Thoracic aorta (tissue), 2 donors: ENCODE data around the gene IRGQ. TPM values are rescaled to one million over a fixed set of nuclear protein-coding genes. Genes with fewer than 3 reads are reported as not detected.

Experiments used
- ATAC-seq: fragments of 150-250 bp; one replicate; pipeline ENCODE4 v1.8.0; 2017; ENCODE audit warnings: low read depth; ENCODE audit not compliant: insufficient number of reproducible peaks, low FRiP score
- DNase-seq: peaks from one replicate; pipeline ENCODE4 v3.0.0-alpha.2; 2020; ENCODE audit warnings: low spot score
- H3K27ac ChIP-seq, 2 donors: fragments of 200-600 bp; sonication (generic); 1 replicate in 1 of 2; 2 replicates in 1 of 2; pipeline ENCODE4 v1.5.1; 2016; ENCODE audit warnings: mild to moderate bottlenecking in 2 of 2, moderate library complexity in 2 of 2
- H3K27me3 ChIP-seq: fragments of 200-600 bp; sonication (generic); replicated peaks from 2 replicates; pipeline ENCODE4 v1.6.0; 2016; ENCODE audit warnings: mild to moderate bottlenecking; ENCODE audit not compliant: insufficient read depth
- H3K36me3 ChIP-seq: fragments of 200-600 bp; sonication (generic); one replicate; pipeline ENCODE4 v1.5.1; 2016
- H3K4me1 ChIP-seq, 2 donors: fragments of 200-600 bp; sonication (generic); 1 replicate in 1 of 2; 2 replicates in 1 of 2; pipeline versions ENCODE4 v1.5.1 to v1.6.0; 2016; ENCODE audit warnings: low read depth in 2 of 2, mild to moderate bottlenecking in 1 of 2; ENCODE audit not compliant: control insufficient read depth in 1 of 2
- H3K4me3 ChIP-seq: fragments of 200-600 bp; sonication (generic); 2 replicates; pipeline ENCODE4 v1.5.1; 2016; ENCODE audit warnings: mild to moderate bottlenecking
- H3K9me3 ChIP-seq: fragments of 200-600 bp; sonication (generic); 2 replicates; pipeline ENCODE4 v1.5.1; 2016
- total RNA-seq, 2 donors: library from RNA; depleted of rRNA; stranded (reverse); fragments of >200 nt; gene quantifications; one replicate each; pipeline versions ENCODE4 v1.1.0 to v1.2.3, GENCODE V29; 2016
- TF ChIP-seq, protein P1 (sequence below): fragments of 200-600 bp; sonication (generic); IDR thresholded peaks from one replicate; pipeline ENCODE4 v1.5.1; 2019; ENCODE audit warnings: antibody characterized with exemption

IRGQ gene
- total RNA-seq, 2 donors from 2014 or later = 24.4 to 37.2 TPM

DNA sequence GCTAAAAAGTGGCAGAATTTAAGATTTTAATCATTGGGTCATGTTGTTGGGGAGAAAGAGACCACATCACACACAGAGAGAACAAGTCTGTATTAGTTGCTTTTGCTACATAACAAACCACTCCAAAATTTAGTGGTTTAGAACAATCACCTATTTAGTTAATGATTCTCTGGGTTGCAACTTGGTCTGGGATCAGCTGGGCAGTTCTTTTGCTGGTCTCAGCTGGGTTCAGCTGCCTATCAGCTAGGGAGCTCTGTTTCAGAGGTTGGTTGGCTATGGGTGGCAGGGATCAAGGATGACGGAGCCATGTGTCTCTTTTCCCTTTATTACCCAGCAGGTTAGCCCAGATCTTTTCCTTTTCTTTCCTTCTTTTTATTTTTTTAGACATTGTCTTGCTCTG lies 11.4 kb downstream of the IRGQ start:
- no peaks in the 10 kb centered on the region for H3K27me3 ChIP-seq
- H3K4me1 ChIP-seq = peaks cover 6 to 20% of the 10 kb centered on the region in 2 donors
- H3K9me3 ChIP-seq = no peaks in the 10 kb centered on the region
- DNase-seq (no peak), ATAC-seq (no peak)
- H3K27ac ChIP-seq = no peak overlapping the region
- no peak overlapping the region for H3K4me3 ChIP-seq
- TF ChIP-seq, protein P1, sequence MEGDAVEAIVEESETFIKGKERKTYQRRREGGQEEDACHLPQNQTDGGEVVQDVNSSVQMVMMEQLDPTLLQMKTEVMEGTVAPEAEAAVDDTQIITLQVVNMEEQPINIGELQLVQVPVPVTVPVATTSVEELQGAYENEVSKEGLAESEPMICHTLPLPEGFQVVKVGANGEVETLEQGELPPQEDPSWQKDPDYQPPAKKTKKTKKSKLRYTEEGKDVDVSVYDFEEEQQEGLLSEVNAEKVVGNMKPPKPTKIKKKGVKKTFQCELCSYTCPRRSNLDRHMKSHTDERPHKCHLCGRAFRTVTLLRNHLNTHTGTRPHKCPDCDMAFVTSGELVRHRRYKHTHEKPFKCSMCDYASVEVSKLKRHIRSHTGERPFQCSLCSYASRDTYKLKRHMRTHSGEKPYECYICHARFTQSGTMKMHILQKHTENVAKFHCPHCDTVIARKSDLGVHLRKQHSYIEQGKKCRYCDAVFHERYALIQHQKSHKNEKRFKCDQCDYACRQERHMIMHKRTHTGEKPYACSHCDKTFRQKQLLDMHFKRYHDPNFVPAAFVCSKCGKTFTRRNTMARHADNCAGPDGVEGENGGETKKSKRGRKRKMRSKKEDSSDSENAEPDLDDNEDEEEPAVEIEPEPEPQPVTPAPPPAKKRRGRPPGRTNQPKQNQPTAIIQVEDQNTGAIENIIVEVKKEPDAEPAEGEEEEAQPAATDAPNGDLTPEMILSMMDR = no peak
- H3K36me3 ChIP-seq = peaks cover 5% of the 10 kb centered on the region

- Histone ChIP-seq H3K36me3 (no peaks in the 10 kb centered on the region), H3K4me1 (peaks cover 6 to 20% of the 10 kb centered on the region in 2 donors), H3K27ac (no peak overlapping the region), H3K9me3 (no peaks in the 10 kb centered on the region), H3K4me3 (no peak overlapping the region), H3K27me3 (no peaks in the 10 kb centered on the region)
- DNase-seq (no peak), ATAC-seq (no peak)
- TF ChIP-seq, protein P1 = no peak
These were observed 13.4 kb downstream of the IRGQ start for GRCh38 chr19:43582495-43582894.

DNA sequence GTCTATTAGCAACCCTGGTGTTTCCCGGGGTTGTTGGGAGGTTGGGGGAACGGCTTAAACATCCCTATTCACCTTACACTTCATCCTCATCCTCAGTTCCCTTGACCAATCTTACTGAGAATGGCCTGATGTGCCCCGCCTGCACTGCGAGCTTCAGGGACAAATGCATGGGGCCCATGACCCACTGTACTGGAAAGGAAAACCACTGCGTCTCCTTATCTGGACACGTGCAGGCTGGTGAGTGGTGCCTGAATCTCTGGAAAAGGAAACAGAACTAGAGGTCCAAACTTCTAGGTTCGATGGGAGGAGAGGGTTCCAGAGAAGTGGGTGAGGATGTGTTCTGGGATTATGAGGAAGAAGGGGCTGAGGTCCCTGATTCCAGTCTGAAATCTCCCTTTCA lies 14.5 kb downstream of the IRGQ start:
- ATAC-seq (no peak), DNase-seq (no peak)
- Histone ChIP-seq H3K4me3 (peak overlapping the region; percentile 76), H3K27me3 (no peaks in the 10 kb centered on the region), H3K27ac (peak overlapping the region; percentile 15 to 36), H3K36me3 (no peaks in the 10 kb centered on the region), H3K9me3 (no peaks in the 10 kb centered on the region), H3K4me1 (peaks cover 6 to 20% of the 10 kb centered on the region in 2 donors)
- TF ChIP-seq, protein P1 = no peak

- TF ChIP-seq, protein P1 = no peak
- no peaks in the 10 kb centered on the region for H3K27me3 ChIP-seq
- H3K4me1 ChIP-seq = peaks cover 16 to 29% of the 10 kb centered on the region in 2 donors
These were observed 17.1 kb downstream of the IRGQ start for GRCh38 chr19:43578787-43579186.

GRCh38 chr19:43575955-43576878 lies 19.7 kb downstream of the IRGQ start:
- Histone ChIP-seq H3K27ac (peak overlapping the region; percentile 53 to 58), H3K36me3 (no peaks in the 10 kb centered on the region), H3K4me3 (peak overlapping the region; percentile 98), H3K9me3 (no peaks in the 10 kb centered on the region), H3K27me3 (no peaks in the 10 kb centered on the region), H3K4me1 (peaks cover 15 to 17% of the 10 kb centered on the region in 2 donors)
- TF ChIP-seq, protein P1 = no peak
- DNase-seq (no peak), ATAC-seq (no peak)

More at GRCh38 chr19:43578787-43579186, 17.1 kb downstream of the IRGQ start:
- H3K9me3 ChIP-seq = no peaks in the 10 kb centered on the region
- H3K27ac ChIP-seq = no peak overlapping the region
- DNase-seq (no peak), ATAC-seq (no peak)
- no peaks in the 10 kb centered on the region for H3K36me3 ChIP-seq
- no peak overlapping the region for H3K4me3 ChIP-seq
